GM21723 (cell line): ENCODE measurements around the gene TTC4.

Experiments used
- ATAC-seq: cut with Tn5 transposase; IDR thresholded peaks from one replicate; pipeline ENCODE4 v1.9.1; 2021; ENCODE audit warnings: mild to moderate bottlenecking, moderate library complexity; ENCODE audit not compliant: unreplicated experiment

Gene TTC4

GRCh38 chr1:54777431-54777830 lies 61.8 kb downstream of the TTC4 start:
- ATAC-seq, result no peak

- ATAC-seq, result no peak
These were observed 65.5 kb downstream of the TTC4 start for GRCh38 chr1:54781023-54781723.

GRCh38 chr1:54782156-54782555 lies 66.5 kb downstream of the TTC4 start:
- ATAC-seq, result no peak

GRCh38 chr1:54782588-54782987 lies 66.9 kb downstream of the TTC4 start:
- ATAC-seq, result no peak

GRCh38 chr1:54784066-54784465 lies 68.4 kb downstream of the TTC4 start:
- ATAC-seq, result no peak

- no peak for ATAC-seq
These were observed 71.1 kb downstream of the TTC4 start for GRCh38 chr1:54786778-54787177.

- no peak for ATAC-seq
These were observed 71.9 kb downstream of the TTC4 start for GRCh38 chr1:54787604-54788003.

- ATAC-seq, result no peak
These were observed 72.8 kb downstream of the TTC4 start for GRCh38 chr1:54788459-54788858.

GRCh38 chr1:54791880-54792522 lies 76.3 kb downstream of the TTC4 start:
- no peak for ATAC-seq
